Mammary epithelial cell (primary cell): ENCODE data around the gene TENM3.

Experiments used
- EZH2 ChIP-seq: IDR thresholded peaks from 2 replicates; pipeline ENCODE4 v1.6.1; 2012; ENCODE audit warnings: low read length, inconsistent platforms, borderline replicate concordance
- TF ChIP-seq, protein P1 (sequence below), 2 donors: IDR thresholded peaks in 1 of 2; conservative IDR thresholded peaks in 1 of 2; 2 replicates each; pipeline ENCODE4 v1.5.1; 2011 to 2012; ENCODE audit warnings: inconsistent platforms in 2 of 2, low read length in 2 of 2, mild to moderate bottlenecking in 2 of 2, control low read depth in 1 of 2, low read depth in 1 of 2; ENCODE audit not compliant: insufficient read depth in 1 of 2; ENCODE audit errors: extremely low read depth in 1 of 2

GRCh38 chr4:182354867-182355266 lies 111.7 kb downstream of the TENM3 start:
- TF ChIP-seq, protein P1, sequence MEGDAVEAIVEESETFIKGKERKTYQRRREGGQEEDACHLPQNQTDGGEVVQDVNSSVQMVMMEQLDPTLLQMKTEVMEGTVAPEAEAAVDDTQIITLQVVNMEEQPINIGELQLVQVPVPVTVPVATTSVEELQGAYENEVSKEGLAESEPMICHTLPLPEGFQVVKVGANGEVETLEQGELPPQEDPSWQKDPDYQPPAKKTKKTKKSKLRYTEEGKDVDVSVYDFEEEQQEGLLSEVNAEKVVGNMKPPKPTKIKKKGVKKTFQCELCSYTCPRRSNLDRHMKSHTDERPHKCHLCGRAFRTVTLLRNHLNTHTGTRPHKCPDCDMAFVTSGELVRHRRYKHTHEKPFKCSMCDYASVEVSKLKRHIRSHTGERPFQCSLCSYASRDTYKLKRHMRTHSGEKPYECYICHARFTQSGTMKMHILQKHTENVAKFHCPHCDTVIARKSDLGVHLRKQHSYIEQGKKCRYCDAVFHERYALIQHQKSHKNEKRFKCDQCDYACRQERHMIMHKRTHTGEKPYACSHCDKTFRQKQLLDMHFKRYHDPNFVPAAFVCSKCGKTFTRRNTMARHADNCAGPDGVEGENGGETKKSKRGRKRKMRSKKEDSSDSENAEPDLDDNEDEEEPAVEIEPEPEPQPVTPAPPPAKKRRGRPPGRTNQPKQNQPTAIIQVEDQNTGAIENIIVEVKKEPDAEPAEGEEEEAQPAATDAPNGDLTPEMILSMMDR (conservative IDR thresholded peaks at IDR 0.05 in 1 of 2, IDR thresholded peaks at IDR 0.05 in 1 of 2; ENCODE audit: extremely low read depth in 1 of 2, insufficient read depth in 1 of 2, low read depth in 1 of 2, low read length in 2 of 2) = no peak
- TF ChIP-seq EZH2 = no peak
